ENCODE data around the gene APBA2.

APBA2 gene

GRCh38 chr15:29053661-29054131, 167.9 kb downstream of the APBA2 start:
- H3K27ac ChIP-seq (ENCODE audit: low read length) = no peak overlapping the region
- H3K4me1 ChIP-seq (ENCODE audit: low read length) = no peaks in the 10 kb centered on the region

GRCh38 chr15:29054171-29055045, 168.6 kb downstream of the APBA2 start:
- no peak for TF ChIP-seq EZH2phosphoT487 (IDR thresholded peaks at IDR 0.05; ENCODE audit: low read length)
- TF ChIP-seq CTCF (IDR thresholded peaks at IDR 0.05; ENCODE audit: low read length) = no peak
- TF ChIP-seq EZH2 (optimal IDR thresholded peaks at IDR 0.05; ENCODE audit: low read depth, low read length) = no peak
- H3K27me3 ChIP-seq (replicated peaks; ENCODE audit: insufficient read depth, low read length) = no peaks in the 10 kb centered on the region
- H3K9me3 ChIP-seq (replicated peaks; ENCODE audit: insufficient read depth, low read length) = no peaks in the 10 kb centered on the region
- no peaks in the 10 kb centered on the region for H3K36me3 ChIP-seq (replicated peaks; ENCODE audit: insufficient read depth, low read length)
- H3K4me2 ChIP-seq (ENCODE audit: low read depth, low read length) = no peak overlapping the region
- H3K79me2 ChIP-seq (ENCODE audit: low read length) = no peaks in the 10 kb centered on the region
- H4K20me1 ChIP-seq (ENCODE audit: insufficient read depth, low read length) = no peaks in the 10 kb centered on the region
- no peak overlapping the region for H2AFZ ChIP-seq (ENCODE audit: low read length)
- H3K9ac ChIP-seq (ENCODE audit: low read length) = no peak overlapping the region
- no peaks in the 10 kb centered on the region for H3F3A ChIP-seq (ENCODE audit: insufficient read depth, low read length)
- no peaks in the 10 kb centered on the region for H3K9me2 ChIP-seq (replicated peaks; ENCODE audit: insufficient read depth, low read length)
- H3K27ac ChIP-seq (ENCODE audit: low read length) = no peak overlapping the region
- H3K4me3 ChIP-seq (ENCODE audit: low read length) = no peak overlapping the region
- no peak for DNase-seq
- no peaks in the 10 kb centered on the region for H3K4me1 ChIP-seq (ENCODE audit: low read length)

More at GRCh38 chr15:29053661-29054131, 167.9 kb downstream of the APBA2 start:
- Histone ChIP-seq H2AFZ (ENCODE audit: low read length) (no peak overlapping the region), H3K79me2 (ENCODE audit: low read length) (no peaks in the 10 kb centered on the region), H3K9me3 (replicated peaks; ENCODE audit: insufficient read depth, low read length) (no peaks in the 10 kb centered on the region), H3K27me3 (replicated peaks; ENCODE audit: insufficient read depth, low read length) (no peaks in the 10 kb centered on the region), H3K36me3 (replicated peaks; ENCODE audit: insufficient read depth, low read length) (no peaks in the 10 kb centered on the region), H3F3A (ENCODE audit: insufficient read depth, low read length) (no peaks in the 10 kb centered on the region), H4K20me1 (ENCODE audit: insufficient read depth, low read length) (no peaks in the 10 kb centered on the region), H3K4me3 (ENCODE audit: low read length) (no peak overlapping the region), H3K9ac (ENCODE audit: low read length) (no peak overlapping the region), H3K9me2 (replicated peaks; ENCODE audit: insufficient read depth, low read length) (no peaks in the 10 kb centered on the region), H3K4me2 (ENCODE audit: low read depth, low read length) (no peak overlapping the region)
- TF ChIP-seq EZH2phosphoT487 (IDR thresholded peaks at IDR 0.05; ENCODE audit: low read length) (no peak), EZH2 (optimal IDR thresholded peaks at IDR 0.05; ENCODE audit: low read depth, low read length) (no peak), CTCF (IDR thresholded peaks at IDR 0.05; ENCODE audit: low read length) (no peak)
- no peak for DNase-seq

GRCh38 chr15:29055876-29056275, 170.1 kb downstream of the APBA2 start:
- H3K27ac ChIP-seq (ENCODE audit: low read length) = no peak overlapping the region
- no peaks in the 10 kb centered on the region for H3K4me1 ChIP-seq (ENCODE audit: low read length)
- no peak for TF ChIP-seq EZH2 (optimal IDR thresholded peaks at IDR 0.05; ENCODE audit: low read depth, low read length)
- no peak for TF ChIP-seq EZH2phosphoT487 (IDR thresholded peaks at IDR 0.05; ENCODE audit: low read length)
- TF ChIP-seq CTCF (IDR thresholded peaks at IDR 0.05; ENCODE audit: low read length) = no peak
- no peak overlapping the region for H2AFZ ChIP-seq (ENCODE audit: low read length)
- DNase-seq = no peak
- H3K9ac ChIP-seq (ENCODE audit: low read length) = no peak overlapping the region
- no peaks in the 10 kb centered on the region for H3K36me3 ChIP-seq (replicated peaks; ENCODE audit: insufficient read depth, low read length)
- no peaks in the 10 kb centered on the region for H3K9me3 ChIP-seq (replicated peaks; ENCODE audit: insufficient read depth, low read length)
- no peak overlapping the region for H3K4me2 ChIP-seq (ENCODE audit: low read depth, low read length)
- no peak overlapping the region for H3K4me3 ChIP-seq (ENCODE audit: low read length)
- H3K27me3 ChIP-seq (replicated peaks; ENCODE audit: insufficient read depth, low read length) = no peaks in the 10 kb centered on the region
- no peaks in the 10 kb centered on the region for H3K9me2 ChIP-seq (replicated peaks; ENCODE audit: insufficient read depth, low read length)
- no peaks in the 10 kb centered on the region for H3K79me2 ChIP-seq (ENCODE audit: low read length)
- no peaks in the 10 kb centered on the region for H4K20me1 ChIP-seq (ENCODE audit: insufficient read depth, low read length)
- H3F3A ChIP-seq (ENCODE audit: insufficient read depth, low read length) = no peaks in the 10 kb centered on the region

Data from MM.1S (cell line).